ENCODE data around the gene TP53AIP1. TPM values are rescaled to one million over a fixed set of nuclear protein-coding genes. Genes with fewer than 3 reads are reported as not detected.
A peak's percentile ranks its signal among the peaks of the same experiment; 100 is the strongest.

Gene TP53AIP1
- total and polyA plus RNA-seq, 4 donors, result 0.59 to 1.4 (median 0.97) TPM

- DNase-seq (ENCODE audit: low read depth in 4 of 6, low spot score in 6 of 6), result no peak
- 59% methylated on average over 5 of the region's 5 CpGs for WGBS (ENCODE audit: insufficient coverage)
- H3K36me3 ChIP-seq (ENCODE audit: control insufficient read depth, insufficient read depth, low read length), result no peaks in the 10 kb centered on the region
- H3K4me3 ChIP-seq (ENCODE audit: low read depth, low read length), result no peak overlapping the region
- no peak overlapping the region for H3K27ac ChIP-seq (ENCODE audit: low read depth, low read length)
- H3K9me3 ChIP-seq (ENCODE audit: control insufficient read depth, insufficient read depth, low read length), result no peaks in the 10 kb centered on the region
- peaks cover 22% of the 10 kb centered on the region for H3K4me1 ChIP-seq (ENCODE audit: control insufficient read depth, insufficient read depth, low read length)
- no peaks in the 10 kb centered on the region for H3K27me3 ChIP-seq (ENCODE audit: control insufficient read depth, insufficient read depth, low read length)
Observed at GRCh38 chr11:128929468-128929867, 13.2 kb downstream of the TP53AIP1 start.

GRCh38 chr11:128928400-128928799, 14.3 kb downstream of the TP53AIP1 start:
- H3K4me1 ChIP-seq (ENCODE audit: control insufficient read depth, insufficient read depth, low read length), result peaks cover 22% of the 10 kb centered on the region
- no peaks in the 10 kb centered on the region for H3K9me3 ChIP-seq (ENCODE audit: control insufficient read depth, insufficient read depth, low read length)
- DNase-seq (ENCODE audit: low read depth in 4 of 6, low spot score in 6 of 6), result no peak
- H3K36me3 ChIP-seq (ENCODE audit: control insufficient read depth, insufficient read depth, low read length), result no peaks in the 10 kb centered on the region
- no peak overlapping the region for H3K4me3 ChIP-seq (ENCODE audit: low read depth, low read length)
- 88% methylated on average over 5 of the region's 5 CpGs for WGBS (ENCODE audit: insufficient coverage)
- no peaks in the 10 kb centered on the region for H3K27me3 ChIP-seq (ENCODE audit: control insufficient read depth, insufficient read depth, low read length)
- H3K27ac ChIP-seq (ENCODE audit: low read depth, low read length), result no peak overlapping the region

GRCh38 chr11:128927683-128928336, 14.9 kb downstream of the TP53AIP1 start:
- H3K4me1 ChIP-seq (ENCODE audit: control insufficient read depth, insufficient read depth, low read length), result peaks cover 22% of the 10 kb centered on the region
- H3K9me3 ChIP-seq (ENCODE audit: control insufficient read depth, insufficient read depth, low read length), result no peaks in the 10 kb centered on the region
- DNase-seq (ENCODE audit: low read depth in 4 of 6, low spot score in 6 of 6), result no peak
- no peaks in the 10 kb centered on the region for H3K27me3 ChIP-seq (ENCODE audit: control insufficient read depth, insufficient read depth, low read length)
- H3K4me3 ChIP-seq (ENCODE audit: low read depth, low read length), result no peak overlapping the region
- H3K36me3 ChIP-seq (ENCODE audit: control insufficient read depth, insufficient read depth, low read length), result no peaks in the 10 kb centered on the region
- no peak overlapping the region for H3K27ac ChIP-seq (ENCODE audit: low read depth, low read length)
- 80% methylated on average over 10 of the region's 12 CpGs for WGBS (ENCODE audit: insufficient coverage)

GRCh38 chr11:128927108-128927461, 15.6 kb downstream of the TP53AIP1 start:
- DNase-seq (ENCODE audit: low read depth in 4 of 6, low spot score in 6 of 6), result peak in 1 of 6 donors; percentile 29
- peaks cover 22% of the 10 kb centered on the region for H3K4me1 ChIP-seq (ENCODE audit: control insufficient read depth, insufficient read depth, low read length)
- no peaks in the 10 kb centered on the region for H3K36me3 ChIP-seq (ENCODE audit: control insufficient read depth, insufficient read depth, low read length)
- H3K9me3 ChIP-seq (ENCODE audit: control insufficient read depth, insufficient read depth, low read length), result no peaks in the 10 kb centered on the region
- no peaks in the 10 kb centered on the region for H3K27me3 ChIP-seq (ENCODE audit: control insufficient read depth, insufficient read depth, low read length)
- no peak overlapping the region for H3K27ac ChIP-seq (ENCODE audit: low read depth, low read length)
- WGBS (ENCODE audit: insufficient coverage), result 64% methylated on average over 10 of the region's 11 CpGs
- H3K4me3 ChIP-seq (ENCODE audit: low read depth, low read length), result no peak overlapping the region

GRCh38 chr11:128926437-128927107, 16.1 kb downstream of the TP53AIP1 start:
- no peaks in the 10 kb centered on the region for H3K9me3 ChIP-seq (ENCODE audit: control insufficient read depth, insufficient read depth, low read length)
- H3K27me3 ChIP-seq (ENCODE audit: control insufficient read depth, insufficient read depth, low read length), result no peaks in the 10 kb centered on the region
- DNase-seq (ENCODE audit: low read depth in 4 of 6, low spot score in 6 of 6), result no peak
- no peak overlapping the region for H3K4me3 ChIP-seq (ENCODE audit: low read depth, low read length)
- H3K4me1 ChIP-seq (ENCODE audit: control insufficient read depth, insufficient read depth, low read length), result peaks cover 22% of the 10 kb centered on the region
- H3K27ac ChIP-seq (ENCODE audit: low read depth, low read length), result no peak overlapping the region
- WGBS (ENCODE audit: insufficient coverage), result 65% methylated on average over 17 of the region's 17 CpGs
- no peaks in the 10 kb centered on the region for H3K36me3 ChIP-seq (ENCODE audit: control insufficient read depth, insufficient read depth, low read length)

GRCh38 chr11:128926000-128926399, 16.7 kb downstream of the TP53AIP1 start:
- no peak for DNase-seq (ENCODE audit: low read depth in 4 of 6, low spot score in 6 of 6)
- Histone ChIP-seq H3K4me3 (ENCODE audit: low read depth, low read length) (no peak overlapping the region), H3K27me3 (ENCODE audit: control insufficient read depth, insufficient read depth, low read length) (no peaks in the 10 kb centered on the region), H3K36me3 (ENCODE audit: control insufficient read depth, insufficient read depth, low read length) (no peaks in the 10 kb centered on the region), H3K9me3 (ENCODE audit: control insufficient read depth, insufficient read depth, low read length) (no peaks in the 10 kb centered on the region), H3K4me1 (ENCODE audit: control insufficient read depth, insufficient read depth, low read length) (peaks cover 24% of the 10 kb centered on the region), H3K27ac (ENCODE audit: low read depth, low read length) (no peak overlapping the region)
- no CpG with 5 or more reads among the region's 3 CpGs for WGBS (ENCODE audit: insufficient coverage)

- Histone ChIP-seq H3K4me1 (ENCODE audit: control insufficient read depth, insufficient read depth, low read length) (peaks cover 23% of the 10 kb centered on the region), H3K9me3 (ENCODE audit: control insufficient read depth, insufficient read depth, low read length) (no peaks in the 10 kb centered on the region), H3K27me3 (ENCODE audit: control insufficient read depth, insufficient read depth, low read length) (no peaks in the 10 kb centered on the region), H3K4me3 (ENCODE audit: low read depth, low read length) (no peak overlapping the region), H3K27ac (ENCODE audit: low read depth, low read length) (no peak overlapping the region), H3K36me3 (ENCODE audit: control insufficient read depth, insufficient read depth, low read length) (no peaks in the 10 kb centered on the region)
- DNase-seq (ENCODE audit: low read depth in 4 of 6, low spot score in 6 of 6), result no peak
- 89% methylated on average over 1 of the region's 2 CpGs for WGBS (ENCODE audit: insufficient coverage)
Observed at GRCh38 chr11:128925250-128925600, 17.4 kb downstream of the TP53AIP1 start.

- Histone ChIP-seq H3K36me3 (ENCODE audit: control insufficient read depth, insufficient read depth, low read length) (no peaks in the 10 kb centered on the region), H3K4me1 (ENCODE audit: control insufficient read depth, insufficient read depth, low read length) (peaks cover 18% of the 10 kb centered on the region), H3K27ac (ENCODE audit: low read depth, low read length) (no peak overlapping the region), H3K4me3 (ENCODE audit: low read depth, low read length) (no peak overlapping the region), H3K9me3 (ENCODE audit: control insufficient read depth, insufficient read depth, low read length) (no peaks in the 10 kb centered on the region), H3K27me3 (ENCODE audit: control insufficient read depth, insufficient read depth, low read length) (no peaks in the 10 kb centered on the region)
- 65% methylated on average over 14 of the region's 16 CpGs for WGBS (ENCODE audit: insufficient coverage)
- no peak for DNase-seq (ENCODE audit: low read depth in 4 of 6, low spot score in 6 of 6)
Observed at GRCh38 chr11:128924510-128925249, 18.0 kb downstream of the TP53AIP1 start.

GRCh38 chr11:128924104-128924503, 18.6 kb downstream of the TP53AIP1 start:
- no peak overlapping the region for H3K27ac ChIP-seq (ENCODE audit: low read depth, low read length)
- DNase-seq (ENCODE audit: low read depth in 4 of 6, low spot score in 6 of 6), result no peak
- 80% methylated on average over 1 of the region's 7 CpGs for WGBS (ENCODE audit: insufficient coverage)

More at GRCh38 chr11:128924104-128924503, 18.6 kb downstream of the TP53AIP1 start:
- Histone ChIP-seq H3K4me3 (ENCODE audit: low read depth, low read length) (no peak overlapping the region), H3K27me3 (ENCODE audit: control insufficient read depth, insufficient read depth, low read length) (no peaks in the 10 kb centered on the region), H3K36me3 (ENCODE audit: control insufficient read depth, insufficient read depth, low read length) (no peaks in the 10 kb centered on the region), H3K9me3 (ENCODE audit: control insufficient read depth, insufficient read depth, low read length) (no peaks in the 10 kb centered on the region), H3K4me1 (ENCODE audit: control insufficient read depth, insufficient read depth, low read length) (peaks cover 14% of the 10 kb centered on the region)

Data from spinal cord (tissue), 10 donors.